Measurements from ENCODE around the gene MRM1.

DNA sequence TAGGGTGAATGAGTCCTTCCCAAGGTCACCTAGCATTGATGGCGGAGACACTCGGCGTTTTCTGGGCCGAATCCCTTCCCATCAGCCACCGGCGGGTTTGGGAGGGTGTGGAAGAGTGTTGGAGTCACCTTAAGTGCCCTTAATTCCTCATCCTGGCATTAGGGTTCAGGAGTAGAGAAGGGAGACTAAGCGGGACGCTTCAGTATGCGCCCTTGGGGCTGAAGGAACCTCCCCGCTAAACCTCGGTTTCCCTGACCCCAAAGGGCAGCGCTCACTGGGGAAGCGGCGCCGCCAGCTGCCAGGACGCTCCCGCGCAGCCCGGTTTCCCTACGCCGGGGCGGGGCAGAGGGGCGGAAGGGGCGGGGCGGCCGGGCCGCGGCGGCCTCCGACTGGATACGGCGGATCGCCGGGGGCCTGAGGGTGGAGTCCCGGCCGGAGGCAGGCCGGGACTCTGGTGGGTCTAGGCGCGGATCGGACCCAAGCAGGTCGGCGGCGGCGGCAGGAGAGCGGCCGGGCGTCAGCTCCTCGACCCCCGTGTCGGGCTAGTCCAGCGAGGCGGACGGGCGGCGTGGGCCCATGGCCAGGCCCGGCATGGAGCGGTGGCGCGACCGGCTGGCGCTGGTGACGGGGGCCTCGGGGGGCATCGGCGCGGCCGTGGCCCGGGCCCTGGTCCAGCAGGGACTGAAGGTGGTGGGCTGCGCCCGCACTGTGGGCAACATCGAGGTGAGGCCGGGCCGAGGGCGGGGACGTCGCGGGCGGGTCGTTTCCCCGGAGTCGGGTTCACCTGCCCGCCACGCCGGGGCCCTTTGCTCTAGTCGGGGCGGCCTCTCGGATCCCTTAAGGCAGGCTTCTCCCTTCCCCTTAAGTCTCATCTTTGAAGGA is 9.7 kb upstream of the MRM1 start, which contains the start of gene DHRS11:
- TF ChIP-seq, protein P1, sequence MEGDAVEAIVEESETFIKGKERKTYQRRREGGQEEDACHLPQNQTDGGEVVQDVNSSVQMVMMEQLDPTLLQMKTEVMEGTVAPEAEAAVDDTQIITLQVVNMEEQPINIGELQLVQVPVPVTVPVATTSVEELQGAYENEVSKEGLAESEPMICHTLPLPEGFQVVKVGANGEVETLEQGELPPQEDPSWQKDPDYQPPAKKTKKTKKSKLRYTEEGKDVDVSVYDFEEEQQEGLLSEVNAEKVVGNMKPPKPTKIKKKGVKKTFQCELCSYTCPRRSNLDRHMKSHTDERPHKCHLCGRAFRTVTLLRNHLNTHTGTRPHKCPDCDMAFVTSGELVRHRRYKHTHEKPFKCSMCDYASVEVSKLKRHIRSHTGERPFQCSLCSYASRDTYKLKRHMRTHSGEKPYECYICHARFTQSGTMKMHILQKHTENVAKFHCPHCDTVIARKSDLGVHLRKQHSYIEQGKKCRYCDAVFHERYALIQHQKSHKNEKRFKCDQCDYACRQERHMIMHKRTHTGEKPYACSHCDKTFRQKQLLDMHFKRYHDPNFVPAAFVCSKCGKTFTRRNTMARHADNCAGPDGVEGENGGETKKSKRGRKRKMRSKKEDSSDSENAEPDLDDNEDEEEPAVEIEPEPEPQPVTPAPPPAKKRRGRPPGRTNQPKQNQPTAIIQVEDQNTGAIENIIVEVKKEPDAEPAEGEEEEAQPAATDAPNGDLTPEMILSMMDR (IDR thresholded peaks at IDR 0.05), result peak in 2 of 4 donors; percentile 19 to 20
- peak; percentile 29 for TF ChIP-seq POLR2A (IDR thresholded peaks at IDR 0.05)
